NT2/D1 (cell line): ENCODE data around the gene ABCB8.

Source experiments
- DNase-seq: peaks from one replicate; pipeline ENCODE4 v3.0.0-alpha.2; 2011; ENCODE audit warnings: low read depth, low spot score
- H3K27me3 ChIP-seq: 2 replicates; pipeline ENCODE4 v1.6.0; 2011; ENCODE audit warnings: mild to moderate bottlenecking; ENCODE audit not compliant: insufficient read length, insufficient read depth
- H3K36me3 ChIP-seq: 2 replicates; pipeline ENCODE4 v1.6.1; 2011; ENCODE audit warnings: mild to moderate bottlenecking, low read length, mixed read lengths; ENCODE audit not compliant: insufficient read depth, insufficient read length
- H3K4me1 ChIP-seq: 2 replicates; pipeline ENCODE4 v1.5.1; 2011; ENCODE audit not compliant: insufficient read depth, insufficient read length
- H3K4me3 ChIP-seq: 2 replicates; pipeline ENCODE4 v1.5.1; 2011; ENCODE audit warnings: low read depth; ENCODE audit not compliant: insufficient read length
- H3K9ac ChIP-seq: 2 replicates; pipeline ENCODE4 v1.6.0; 2011; ENCODE audit warnings: low read depth; ENCODE audit not compliant: insufficient read length
- H3K9me3 ChIP-seq: 2 replicates; pipeline ENCODE4 v1.5.1; 2011; ENCODE audit warnings: mild to moderate bottlenecking, low read length; ENCODE audit not compliant: insufficient read depth
- SUZ12 ChIP-seq: IDR thresholded peaks from 2 replicates; pipeline ENCODE4 v1.6.1; 2011; ENCODE audit not compliant: insufficient read length, insufficient read depth; ENCODE audit errors: extremely low read depth
- YY1 ChIP-seq: IDR thresholded peaks from 2 replicates; pipeline ENCODE4 v1.6.1; 2011; ENCODE audit not compliant: insufficient read length, insufficient read depth
- ZNF274 ChIP-seq: IDR thresholded peaks from 2 replicates; pipeline ENCODE4 v1.6.1; 2011; ENCODE audit warnings: mild to moderate bottlenecking, low read depth, low read length

The ABCB8 gene

GRCh38 chr7:151082141-151083070 is 54.2 kb downstream of the ABCB8 start:
- Histone ChIP-seq H3K27me3 (peaks cover 11% of the 10 kb centered on the region), H3K4me1 (peaks cover 16% of the 10 kb centered on the region), H3K4me3 (peak overlapping the region; percentile 36), H3K36me3 (peaks cover 11% of the 10 kb centered on the region), H3K9ac (peak overlapping the region; percentile 97), H3K9me3 (no peaks in the 10 kb centered on the region)
- DNase-seq: no peak
- TF ChIP-seq SUZ12: no peak
- no peak for TF ChIP-seq ZNF274

DNA sequence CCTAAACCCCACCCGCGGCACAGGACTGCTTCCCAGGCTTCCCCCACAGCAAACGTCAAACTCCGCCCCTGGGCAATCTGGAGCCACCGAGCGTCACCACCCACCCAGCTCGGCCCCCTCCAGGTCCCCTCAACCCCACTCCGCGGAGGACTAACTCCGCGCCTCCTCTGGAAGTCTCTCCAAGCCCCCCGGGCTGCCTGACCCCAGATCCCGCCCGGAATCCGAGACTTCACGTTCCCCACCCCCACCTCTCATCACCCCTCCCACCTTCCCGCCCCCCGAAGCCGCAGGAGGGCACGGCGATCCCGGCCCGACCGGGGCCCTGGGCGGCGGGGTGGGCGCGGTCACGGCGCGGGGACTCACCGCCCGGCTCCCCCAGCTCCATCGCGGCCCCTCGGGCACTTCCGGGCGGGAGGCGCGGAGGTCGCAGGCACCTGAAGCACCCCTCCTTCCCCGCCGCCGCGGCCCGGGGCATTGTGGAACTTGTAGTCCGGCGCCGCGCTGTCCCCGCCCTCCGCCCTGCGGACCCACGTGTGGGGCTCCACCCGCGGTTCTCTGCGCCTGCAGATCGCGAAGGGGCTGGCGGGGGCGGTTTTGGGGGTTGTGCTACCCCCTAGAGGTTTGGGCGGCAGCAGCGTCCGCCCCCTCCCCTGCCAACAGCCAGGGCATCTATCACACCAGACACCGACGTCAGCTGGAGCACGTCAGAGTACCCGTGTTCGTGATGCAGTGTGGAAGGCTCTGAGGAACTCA is 55.0 kb downstream of the ABCB8 start, which contains the start of gene TMUB1:
Gene TMUB1 (minus strand): TSS at position 423 of the 753 bp plus-strand sequence. CDS start 930 bp downstream, outside the sequence.
- Histone ChIP-seq H3K27me3 (peaks cover 19% of the 10 kb centered on the region), H3K9me3 (no peaks in the 10 kb centered on the region), H3K4me3 (peak within 1 kb of the TSS; percentile 36), H3K36me3 (peaks cover 10% of the 10 kb centered on the region), H3K4me1 (peaks cover 13% of the 10 kb centered on the region), H3K9ac (peak within 1 kb of the TSS; percentile 74)
- DNase-seq: no peak
- TF ChIP-seq YY1 (no peak), SUZ12 (no peak), ZNF274 (no peak)

DNA sequence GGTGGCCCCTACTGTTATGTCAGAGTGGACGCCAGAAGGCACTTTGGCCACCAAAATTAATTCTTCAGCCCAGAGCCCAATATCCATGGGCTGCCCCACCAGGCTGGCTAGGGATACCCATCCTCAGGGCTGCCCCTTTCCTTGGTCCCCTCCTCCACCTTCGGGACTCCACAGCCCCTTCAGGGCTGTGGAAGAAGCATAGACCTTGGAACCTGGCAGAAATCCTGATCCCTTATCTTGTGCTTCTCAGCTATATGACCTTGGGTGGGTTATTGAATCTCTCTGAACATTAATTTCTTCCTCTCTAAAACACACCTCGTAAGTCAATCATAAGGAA is 55.5 kb downstream of the ABCB8 start:
- no peak for DNase-seq
- Histone ChIP-seq H3K4me1 (peaks cover 15% of the 10 kb centered on the region), H3K9me3 (no peaks in the 10 kb centered on the region), H3K36me3 (peaks cover 10% of the 10 kb centered on the region), H3K27me3 (peaks cover 19% of the 10 kb centered on the region), H3K9ac (peak overlapping the region; percentile 66), H3K4me3 (peak overlapping the region; percentile 36)
- TF ChIP-seq ZNF274 (no peak), YY1 (no peak), SUZ12 (no peak)

- H3K4me3 ChIP-seq: peak overlapping the region; percentile 57
- DNase-seq: no peak
- TF ChIP-seq ZNF274 (no peak), SUZ12 (no peak)
- H3K9ac ChIP-seq: no peak overlapping the region
- H3K36me3 ChIP-seq: no peaks in the 10 kb centered on the region
- H3K9me3 ChIP-seq: no peaks in the 10 kb centered on the region
- H3K4me1 ChIP-seq: peaks cover 12% of the 10 kb centered on the region
- H3K27me3 ChIP-seq: peaks cover 19% of the 10 kb centered on the region
Measured at GRCh38 chr7:151085329-151085690, 57.1 kb downstream of the ABCB8 start.

- TF ChIP-seq ZNF274 (no peak), YY1 (no peak), SUZ12 (no peak)
- DNase-seq: no peak
- Histone ChIP-seq H3K4me1 (peaks cover 12% of the 10 kb centered on the region), H3K9ac (peak within 1 kb of the TSS; percentile 93), H3K36me3 (peaks cover 3% of the 10 kb centered on the region), H3K27me3 (peaks cover 19% of the 10 kb centered on the region), H3K4me3 (peak within 1 kb of the TSS; percentile 78), H3K9me3 (no peaks in the 10 kb centered on the region)
Measured at GRCh38 chr7:151085691-151086620, 57.7 kb downstream of the ABCB8 start, which contains the start of gene AGAP3. TSS of gene AGAP3 (plus strand) at chr7:151086475. CDS start at chr7:151086742, 267 bp downstream.

GRCh38 chr7:151086802-151087244 is 58.6 kb downstream of the ABCB8 start:
- Histone ChIP-seq H3K9ac (peak overlapping the region; percentile 90), H3K9me3 (no peaks in the 10 kb centered on the region), H3K4me3 (peak overlapping the region; percentile 78), H3K4me1 (peaks cover 15% of the 10 kb centered on the region), H3K36me3 (peaks cover 11% of the 10 kb centered on the region), H3K27me3 (peaks cover 19% of the 10 kb centered on the region)
- DNase-seq: no peak
- TF ChIP-seq SUZ12 (no peak), YY1 (no peak), ZNF274 (no peak)
